Liver (tissue), 9 donors: ENCODE results near the gene KPNA4. TPM values are rescaled to one million over a fixed set of nuclear protein-coding genes. Genes with fewer than 3 reads are reported as not detected.

Experiments
- DNase-seq: peaks from one replicate; pipeline ENCODE4 v3.0.0-alpha.2; 2017; ENCODE audit warnings: low spot score
- H3K27ac ChIP-seq, 2 donors: one replicate each; pipeline ENCODE4 v1.7.0; 2013; ENCODE audit warnings: inconsistent platforms in 2 of 2, low read length in 2 of 2, control low read depth in 1 of 2, low read depth in 1 of 2, mild to moderate bottlenecking in 1 of 2
- H3K27me3 ChIP-seq, 4 donors: one replicate each; pipeline versions ENCODE4 v1.6.1 to v1.7.0; 2013; ENCODE audit warnings: low read length in 3 of 4, inconsistent platforms in 1 of 4, mild to moderate bottlenecking in 1 of 4, moderate library complexity in 1 of 4; ENCODE audit not compliant: control insufficient read depth in 4 of 4, insufficient read depth in 4 of 4
- H3K36me3 ChIP-seq, 4 donors: one replicate each; pipeline versions ENCODE4 v1.6.1 to v1.7.0; 2013; ENCODE audit warnings: low read length in 3 of 4, mild to moderate bottlenecking in 3 of 4, low read depth in 1 of 4, moderate library complexity in 1 of 4; ENCODE audit not compliant: control insufficient read depth in 4 of 4, insufficient read depth in 3 of 4
- H3K4me1 ChIP-seq, 4 donors: one replicate each; pipeline versions ENCODE4 v1.6.1 to v1.7.0; 2013; ENCODE audit warnings: low read length in 3 of 4, mild to moderate bottlenecking in 3 of 4, moderate library complexity in 1 of 4; ENCODE audit not compliant: control insufficient read depth in 4 of 4, insufficient read depth in 4 of 4
- H3K4me3 ChIP-seq, 3 donors: one replicate each; pipeline versions ENCODE4 v1.6.1 to v1.7.0; 2013; ENCODE audit warnings: low read length in 3 of 3, control low read depth in 1 of 3, low read depth in 1 of 3, mild to moderate bottlenecking in 1 of 3
- H3K9ac ChIP-seq, 2 donors: one replicate each; pipeline ENCODE4 v1.7.0; 2013; ENCODE audit warnings: low read length in 2 of 2, mild to moderate bottlenecking in 2 of 2, moderate library complexity in 2 of 2, control low read depth in 1 of 2, low read depth in 1 of 2
- H3K9me3 ChIP-seq, 4 donors: one replicate each; pipeline versions ENCODE4 v1.6.1 to v1.7.0; 2013; ENCODE audit warnings: low read length in 3 of 4; ENCODE audit not compliant: control insufficient read depth in 4 of 4
- EGR1 ChIP-seq, 2 donors: IDR thresholded peaks; 2 replicates each; pipeline ENCODE4 v1.6.1; 2016 to 2018; ENCODE audit warnings: antibody characterized with exemption in 2 of 2, low read depth in 2 of 2
- FOXA2 ChIP-seq: IDR thresholded peaks from 2 replicates; pipeline ENCODE4 v1.6.1; 2016; ENCODE audit warnings: antibody characterized with exemption
- GABPA ChIP-seq, 2 donors: IDR thresholded peaks in 1 of 2; conservative IDR thresholded peaks in 1 of 2; 2 replicates each; pipeline ENCODE4 v1.6.1; 2016; ENCODE audit warnings: antibody characterized with exemption in 2 of 2, mild to moderate bottlenecking in 1 of 2, moderate library complexity in 1 of 2
- HNF4A ChIP-seq, 2 donors: conservative IDR thresholded peaks; 2 replicates each; pipeline ENCODE4 v1.6.1; 2016; ENCODE audit warnings: antibody characterized with exemption in 2 of 2, mild to moderate bottlenecking in 2 of 2
- HNF4G ChIP-seq: IDR thresholded peaks from 2 replicates; pipeline ENCODE4 v1.6.1; 2016; ENCODE audit warnings: antibody characterized with exemption
- JUND ChIP-seq, 2 donors: IDR thresholded peaks; 2 replicates each; pipeline ENCODE4 v1.6.1; 2016; ENCODE audit warnings: antibody characterized with exemption in 2 of 2
- NR2F2 ChIP-seq: IDR thresholded peaks from 2 replicates; pipeline ENCODE4 v1.6.1; 2016; ENCODE audit warnings: antibody characterized with exemption
- RAD21 ChIP-seq, 2 donors: IDR thresholded peaks; 2 replicates each; pipeline ENCODE4 v1.6.1; 2016; ENCODE audit warnings: antibody characterized with exemption in 2 of 2, mild to moderate bottlenecking in 2 of 2
- RXRA ChIP-seq, 2 donors: IDR thresholded peaks; 2 replicates each; pipeline ENCODE4 v1.6.1; 2017 to 2018; ENCODE audit warnings: antibody characterized with exemption in 2 of 2, mild to moderate bottlenecking in 1 of 2
- SP1 ChIP-seq: IDR thresholded peaks from 2 replicates; pipeline ENCODE4 v1.6.1; 2018; ENCODE audit warnings: antibody characterized with exemption, mild to moderate bottlenecking
- TAF1 ChIP-seq: conservative IDR thresholded peaks from 2 replicates; pipeline ENCODE4 v1.6.1; 2016; ENCODE audit warnings: antibody characterized with exemption, mild to moderate bottlenecking
- YY1 ChIP-seq: IDR thresholded peaks from 2 replicates; pipeline ENCODE4 v1.6.1; 2016; ENCODE audit warnings: antibody characterized with exemption, mild to moderate bottlenecking
- WGBS: extraction: QIAGEN DNeasy Blood & Tissue Kit; methylation state at CpG from one replicate; pipeline ENCODE4 v1.1.7; 2013; 5-methylcytosine and 5-hydroxymethylcytosine counted together
- polyA plus RNA-seq, 2 donors: library from polyadenylated mRNA; stranded (reverse) in 1 of 2; unstranded in 1 of 2; fragments of 200-250 nt in 1 of 2; fragments of >200 nt in 1 of 2; fragmentation: Nextera tagmentation in 1 of 2; extraction: Ambion mirVana in 1 of 2; gene quantifications; one replicate each; pipeline versions ENCODE4 v1.2.1 to v1.2.3, GENCODE V29; 2013 to 2015
- total RNA-seq, 2 donors: library from RNA; depleted of rRNA; stranded (reverse); fragments of >200 nt; gene quantifications; one replicate each; pipeline ENCODE4 v1.2.3, GENCODE V29; 2014
- TF ChIP-seq, protein P1 (sequence below): IDR thresholded peaks from 2 replicates; pipeline ENCODE4 v1.6.1; 2016; ENCODE audit warnings: antibody characterized with exemption
- TF ChIP-seq, protein P2 (sequence below): IDR thresholded peaks from 2 replicates; pipeline ENCODE4 v1.6.1; 2016; ENCODE audit warnings: antibody characterized with exemption
- TF ChIP-seq, protein P3 (sequence below): IDR thresholded peaks from 2 replicates; pipeline ENCODE4 v1.6.1; 2016; ENCODE audit warnings: antibody characterized with exemption
- TF ChIP-seq, protein P4 (sequence below): IDR thresholded peaks from 2 replicates; pipeline ENCODE4 v1.6.1; 2016; ENCODE audit warnings: antibody characterized with exemption, mild to moderate bottlenecking
- TF ChIP-seq, protein P5 (sequence below): fragments of 150-350 bp; IDR thresholded peaks from 2 replicates; pipeline ENCODE4 v1.5.1; 2017; ENCODE audit warnings: improper control_type of control experiment, low read depth, low read length; ENCODE audit not compliant: missing input control
- donor health status: healthy.
- donor health status: healthy.
- donor health status: healthy.
- donor health status: healthy.
- donor health status: healthy.

Gene KPNA4
- total and polyA plus RNA-seq, 4 donors = 6.1 to 14.1 (median 10.3) TPM

DNA sequence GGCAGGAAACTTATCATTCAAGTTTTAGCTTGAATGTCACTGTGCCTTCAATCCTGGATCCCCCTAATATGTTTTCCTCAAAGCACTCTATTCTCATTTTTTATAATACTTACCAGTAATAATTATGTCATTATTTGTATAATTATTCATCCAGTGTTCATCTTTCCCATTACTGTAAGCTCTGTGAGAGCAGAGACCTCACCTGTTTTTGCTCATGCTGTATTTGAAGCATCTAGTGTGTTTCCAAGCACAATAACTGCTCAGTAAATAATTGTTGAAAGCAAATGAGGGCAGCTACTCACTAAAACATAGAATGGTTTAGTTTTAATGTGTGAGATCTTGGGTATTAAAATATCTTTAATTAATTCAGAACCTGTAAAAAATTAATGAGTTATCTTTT lies 36.9 kb upstream of the KPNA4 start:
- H3K27me3 ChIP-seq = no peaks in the 10 kb centered on the region
- peaks cover 7 to 31% (median 29%) of the 10 kb centered on the region in 4 donors for H3K4me1 ChIP-seq

DNA sequence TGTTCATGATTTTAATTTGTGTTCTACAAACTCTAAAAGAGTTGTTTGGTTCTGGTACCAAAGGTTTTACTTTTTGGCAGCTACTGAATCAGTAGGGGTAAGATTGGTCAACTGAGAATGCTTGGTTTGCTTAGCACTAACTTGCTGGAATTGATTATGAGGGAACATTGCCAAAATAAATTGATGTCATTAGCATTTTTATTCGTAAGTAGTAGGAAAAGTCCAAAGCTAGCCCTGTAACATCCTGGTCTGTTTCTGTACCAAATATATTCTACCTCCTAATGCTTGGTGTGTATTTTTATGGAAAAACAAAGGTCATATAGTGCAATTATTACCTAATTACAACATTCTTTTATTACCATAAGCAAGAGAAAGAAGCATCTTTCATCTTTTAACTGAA lies 35.9 kb upstream of the KPNA4 start:
- H3K36me3 ChIP-seq = no peaks in the 10 kb centered on the region
- DNase-seq = no peak
- no peaks in the 10 kb centered on the region for H3K27me3 ChIP-seq
- H3K9ac ChIP-seq = no peak overlapping the region
- H3K9me3 ChIP-seq = no peaks in the 10 kb centered on the region
- no peak overlapping the region for H3K4me3 ChIP-seq
- H3K27ac ChIP-seq = peak overlapping the region in 1 of 2 donors; percentile 44
- 19% methylated on average over 1 of the region's 1 CpG for WGBS
- peaks cover 7 to 31% (median 29%) of the 10 kb centered on the region in 4 donors for H3K4me1 ChIP-seq
- peak; percentile 74 to 78 for TF ChIP-seq HNF4A (conservative IDR thresholded peaks at IDR 0.05)
- peak; percentile 54 for TF ChIP-seq FOXA2
- TF ChIP-seq, protein P1, sequence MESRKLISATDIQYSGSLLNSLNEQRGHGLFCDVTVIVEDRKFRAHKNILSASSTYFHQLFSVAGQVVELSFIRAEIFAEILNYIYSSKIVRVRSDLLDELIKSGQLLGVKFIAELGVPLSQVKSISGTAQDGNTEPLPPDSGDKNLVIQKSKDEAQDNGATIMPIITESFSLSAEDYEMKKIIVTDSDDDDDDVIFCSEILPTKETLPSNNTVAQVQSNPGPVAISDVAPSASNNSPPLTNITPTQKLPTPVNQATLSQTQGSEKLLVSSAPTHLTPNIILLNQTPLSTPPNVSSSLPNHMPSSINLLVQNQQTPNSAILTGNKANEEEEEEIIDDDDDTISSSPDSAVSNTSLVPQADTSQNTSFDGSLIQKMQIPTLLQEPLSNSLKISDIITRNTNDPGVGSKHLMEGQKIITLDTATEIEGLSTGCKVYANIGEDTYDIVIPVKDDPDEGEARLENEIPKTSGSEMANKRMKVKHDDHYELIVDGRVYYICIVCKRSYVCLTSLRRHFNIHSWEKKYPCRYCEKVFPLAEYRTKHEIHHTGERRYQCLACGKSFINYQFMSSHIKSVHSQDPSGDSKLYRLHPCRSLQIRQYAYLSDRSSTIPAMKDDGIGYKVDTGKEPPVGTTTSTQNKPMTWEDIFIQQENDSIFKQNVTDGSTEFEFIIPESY = peak; percentile 56
- TF ChIP-seq, protein P2, sequence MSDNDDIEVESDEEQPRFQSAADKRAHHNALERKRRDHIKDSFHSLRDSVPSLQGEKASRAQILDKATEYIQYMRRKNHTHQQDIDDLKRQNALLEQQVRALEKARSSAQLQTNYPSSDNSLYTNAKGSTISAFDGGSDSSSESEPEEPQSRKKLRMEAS = peak; percentile 27
- TF ChIP-seq RAD21 (IDR thresholded peaks at IDR 0.05) = peak in 1 of 2 donors; percentile 38
- peak; percentile 51 for TF ChIP-seq YY1
- TF ChIP-seq GABPA (IDR thresholded peaks at IDR 0.05 in 1 of 2, conservative IDR thresholded peaks at IDR 0.05 in 1 of 2) = no peak
- TF ChIP-seq EGR1 (IDR thresholded peaks at IDR 0.05; ENCODE audit: low read depth in 2 of 2) = peak in 1 of 2 donors; percentile 54
- TF ChIP-seq NR2F2 = no peak
- TF ChIP-seq, protein P3, sequence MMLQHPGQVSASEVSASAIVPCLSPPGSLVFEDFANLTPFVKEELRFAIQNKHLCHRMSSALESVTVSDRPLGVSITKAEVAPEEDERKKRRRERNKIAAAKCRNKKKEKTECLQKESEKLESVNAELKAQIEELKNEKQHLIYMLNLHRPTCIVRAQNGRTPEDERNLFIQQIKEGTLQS = no peak
- peak in 1 of 2 donors; percentile 81 for TF ChIP-seq JUND (IDR thresholded peaks at IDR 0.05)
- TF ChIP-seq, protein P4, sequence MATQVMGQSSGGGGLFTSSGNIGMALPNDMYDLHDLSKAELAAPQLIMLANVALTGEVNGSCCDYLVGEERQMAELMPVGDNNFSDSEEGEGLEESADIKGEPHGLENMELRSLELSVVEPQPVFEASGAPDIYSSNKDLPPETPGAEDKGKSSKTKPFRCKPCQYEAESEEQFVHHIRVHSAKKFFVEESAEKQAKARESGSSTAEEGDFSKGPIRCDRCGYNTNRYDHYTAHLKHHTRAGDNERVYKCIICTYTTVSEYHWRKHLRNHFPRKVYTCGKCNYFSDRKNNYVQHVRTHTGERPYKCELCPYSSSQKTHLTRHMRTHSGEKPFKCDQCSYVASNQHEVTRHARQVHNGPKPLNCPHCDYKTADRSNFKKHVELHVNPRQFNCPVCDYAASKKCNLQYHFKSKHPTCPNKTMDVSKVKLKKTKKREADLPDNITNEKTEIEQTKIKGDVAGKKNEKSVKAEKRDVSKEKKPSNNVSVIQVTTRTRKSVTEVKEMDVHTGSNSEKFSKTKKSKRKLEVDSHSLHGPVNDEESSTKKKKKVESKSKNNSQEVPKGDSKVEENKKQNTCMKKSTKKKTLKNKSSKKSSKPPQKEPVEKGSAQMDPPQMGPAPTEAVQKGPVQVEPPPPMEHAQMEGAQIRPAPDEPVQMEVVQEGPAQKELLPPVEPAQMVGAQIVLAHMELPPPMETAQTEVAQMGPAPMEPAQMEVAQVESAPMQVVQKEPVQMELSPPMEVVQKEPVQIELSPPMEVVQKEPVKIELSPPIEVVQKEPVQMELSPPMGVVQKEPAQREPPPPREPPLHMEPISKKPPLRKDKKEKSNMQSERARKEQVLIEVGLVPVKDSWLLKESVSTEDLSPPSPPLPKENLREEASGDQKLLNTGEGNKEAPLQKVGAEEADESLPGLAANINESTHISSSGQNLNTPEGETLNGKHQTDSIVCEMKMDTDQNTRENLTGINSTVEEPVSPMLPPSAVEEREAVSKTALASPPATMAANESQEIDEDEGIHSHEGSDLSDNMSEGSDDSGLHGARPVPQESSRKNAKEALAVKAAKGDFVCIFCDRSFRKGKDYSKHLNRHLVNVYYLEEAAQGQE = peak; percentile 35
- peak; percentile 45 for TF ChIP-seq SP1
- TF ChIP-seq HNF4G = no peak
- TF ChIP-seq, protein P5, sequence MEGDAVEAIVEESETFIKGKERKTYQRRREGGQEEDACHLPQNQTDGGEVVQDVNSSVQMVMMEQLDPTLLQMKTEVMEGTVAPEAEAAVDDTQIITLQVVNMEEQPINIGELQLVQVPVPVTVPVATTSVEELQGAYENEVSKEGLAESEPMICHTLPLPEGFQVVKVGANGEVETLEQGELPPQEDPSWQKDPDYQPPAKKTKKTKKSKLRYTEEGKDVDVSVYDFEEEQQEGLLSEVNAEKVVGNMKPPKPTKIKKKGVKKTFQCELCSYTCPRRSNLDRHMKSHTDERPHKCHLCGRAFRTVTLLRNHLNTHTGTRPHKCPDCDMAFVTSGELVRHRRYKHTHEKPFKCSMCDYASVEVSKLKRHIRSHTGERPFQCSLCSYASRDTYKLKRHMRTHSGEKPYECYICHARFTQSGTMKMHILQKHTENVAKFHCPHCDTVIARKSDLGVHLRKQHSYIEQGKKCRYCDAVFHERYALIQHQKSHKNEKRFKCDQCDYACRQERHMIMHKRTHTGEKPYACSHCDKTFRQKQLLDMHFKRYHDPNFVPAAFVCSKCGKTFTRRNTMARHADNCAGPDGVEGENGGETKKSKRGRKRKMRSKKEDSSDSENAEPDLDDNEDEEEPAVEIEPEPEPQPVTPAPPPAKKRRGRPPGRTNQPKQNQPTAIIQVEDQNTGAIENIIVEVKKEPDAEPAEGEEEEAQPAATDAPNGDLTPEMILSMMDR = no peak
- no peak for TF ChIP-seq TAF1
- TF ChIP-seq RXRA (IDR thresholded peaks at IDR 0.05) = peak; percentile 39 to 61

More for the DNA sequence above, 36.9 kb upstream of the KPNA4 start:
- no peaks in the 10 kb centered on the region for H3K36me3 ChIP-seq
- H3K9me3 ChIP-seq = no peaks in the 10 kb centered on the region
- TF ChIP-seq GABPA (IDR thresholded peaks at IDR 0.05 in 1 of 2, conservative IDR thresholded peaks at IDR 0.05 in 1 of 2) (no peak), YY1 (no peak), RXRA (IDR thresholded peaks at IDR 0.05) (no peak), HNF4G (no peak), TAF1 (no peak), SP1 (no peak)
- TF ChIP-seq, protein P3 = no peak
- TF ChIP-seq, protein P4 = no peak
- no peak for DNase-seq
- H3K9ac ChIP-seq = no peak overlapping the region
- no peak overlapping the region for H3K4me3 ChIP-seq
- no peak overlapping the region for H3K27ac ChIP-seq
